K562 (cell line): Measurements from ENCODE around the gene PLK5. TPM values are rescaled to one million over a fixed set of nuclear protein-coding genes. Genes with fewer than 3 reads are reported as not detected.

Experiments
- ATF1 ChIP-seq, 2 experiments: fragments of 450-650 bp in 1 of 2; IDR thresholded peaks; 2 replicates each; pipeline ENCODE4 v1.6.1; 2016; ENCODE audit warnings: missing compliant biosample characterization in 1 of 2, missing genetic modification characterization in 1 of 2
- ESRRB ChIP-seq: fragments of 250-450 bp; sonication (Bioruptor Pico); IDR thresholded peaks from 2 replicates; pipeline ENCODE4 v1.5.0; 2020; ENCODE audit warnings: mild to moderate bottlenecking, moderate library complexity, borderline replicate concordance
- FOSL1 ChIP-seq: fragments of 200-800 bp; sonication (Bioruptor generic); conservative IDR thresholded peaks from 2 replicates; pipeline ENCODE4 v1.6.1; 2016; ENCODE audit warnings: missing genetic modification characterization, missing compliant biosample characterization
- RBM34 ChIP-seq: fragments of 200-400 bp; formaldehyde crosslinking; IDR thresholded peaks from 2 replicates; pipeline ENCODE4 v1.6.1; 2018; ENCODE audit warnings: low read length, borderline replicate concordance; ENCODE audit not compliant: insufficient read depth
- SMARCA4 ChIP-seq: fragments of 450-650 bp; IDR thresholded peaks from 2 replicates; pipeline ENCODE4 v1.6.1; 2016
- TAL1 ChIP-seq: fragments of 450-650 bp; IDR thresholded peaks from 2 replicates; pipeline ENCODE4 v1.6.1; 2016; ENCODE audit warnings: mild to moderate bottlenecking
- TCF7L2 ChIP-seq: fragments of 150-350 bp; IDR thresholded peaks from 2 replicates; pipeline ENCODE4 v1.6.1; 2016; ENCODE audit warnings: low read depth, mild to moderate bottlenecking, low read length, moderate library complexity
- TEAD1 ChIP-seq, 2 experiments: fragments of 450-650 bp in 1 of 2; sonication (generic) in 1 of 2; formaldehyde crosslinking; IDR thresholded peaks; 2 replicates each; pipeline versions ENCODE4 v1.4.0 to v1.8.0; 2020 to 2022; ENCODE audit warnings: mild to moderate bottlenecking in 2 of 2, missing genetic modification reagents in 1 of 2
- ZNF140 ChIP-seq: fragments of 250-450 bp; sonication (Bioruptor Pico); IDR thresholded peaks from 2 replicates; pipeline ENCODE4 v1.8.0; 2021; ENCODE audit warnings: moderate library complexity, mild to moderate bottlenecking, inconsistent platforms
- ZNF239 ChIP-seq: fragments of 250-450 bp; sonication (Bioruptor Pico); IDR thresholded peaks from 2 replicates; pipeline ENCODE4 v1.4.0; 2020; ENCODE audit warnings: mild to moderate bottlenecking
- ZNF324 ChIP-seq: fragments of 250-450 bp; sonication (Bioruptor Pico); IDR thresholded peaks from 2 replicates; pipeline ENCODE4 v1.4.0; 2020; ENCODE audit warnings: mild to moderate bottlenecking
- polyA plus RNA-seq, 8 experiments: library from polyadenylated mRNA; depleted of rRNA in 4 of 8; stranded (reverse) in 5 of 8; unstranded in 3 of 8; fragments of >200 nt; fragmentation: Nextera tagmentation in 2 of 8; fragmentation: Illumina TruSeq in 1 of 8; extraction: Ambion mirVana in 2 of 8; extraction: Trizol in 1 of 8; gene quantifications; 2 replicates each; pipeline versions ENCODE4 v1.2.1 to v1.2.3, GENCODE V29; 2011 to 2014; ENCODE audit warnings: inconsistent platforms in 1 of 8, missing spikeins in 1 of 8
- total RNA-seq, 7 experiments: library from RNA; depleted of rRNA in 6 of 7; stranded (reverse); fragments of >200 nt in 6 of 7; fragmentation: Illumina TruSeq in 2 of 7; extraction: Trizol in 2 of 7; gene quantifications; 2 replicates each; pipeline versions ENCODE4 v1.2.1 to v1.2.3, GENCODE V29; 2011 to 2021; ENCODE audit warnings: low replicate concordance in 1 of 7
- TF ChIP-seq, protein P1 (sequence below): fragments of 250-450 bp; sonication (Bioruptor Pico); IDR thresholded peaks from 2 replicates; pipeline ENCODE4 v1.4.0; 2020; ENCODE audit warnings: mild to moderate bottlenecking, moderate library complexity
- TF ChIP-seq, protein P2 (sequence below): fragments of 250-450 bp; sonication (Bioruptor Pico); IDR thresholded peaks from 2 replicates; pipeline ENCODE4 v1.5.0; 2021
- TF ChIP-seq, protein P3 (sequence below): fragments of 250-450 bp; sonication (Bioruptor Pico); IDR thresholded peaks from 2 replicates; pipeline ENCODE4 v1.5.0; 2021
- TF ChIP-seq, protein P4 (sequence below): fragments of 450-650 bp; formaldehyde crosslinking; conservative IDR thresholded peaks from 2 replicates; pipeline ENCODE4 v1.4.0; 2022; ENCODE audit warnings: mild to moderate bottlenecking, missing genetic modification characterization
- TF ChIP-seq, protein P5 (sequence below): fragments of 250-450 bp; sonication (Bioruptor Pico); IDR thresholded peaks from 2 replicates; pipeline ENCODE4 v1.4.0; 2020; ENCODE audit warnings: mild to moderate bottlenecking, moderate library complexity
- TF ChIP-seq, protein P6 (sequence below): fragments of 250-450 bp; sonication (Bioruptor Pico); IDR thresholded peaks from 2 replicates; pipeline ENCODE4 v1.4.0; 2020; ENCODE audit warnings: borderline replicate concordance

Gene PLK5
- total and polyA plus RNA-seq, 9 of the 15 experiments (the other 6 are each of a cell fraction or from before 2014, with no cell fraction given): 0.04 to 0.23 (median 0.11) TPM; not detected in 5

DNA sequence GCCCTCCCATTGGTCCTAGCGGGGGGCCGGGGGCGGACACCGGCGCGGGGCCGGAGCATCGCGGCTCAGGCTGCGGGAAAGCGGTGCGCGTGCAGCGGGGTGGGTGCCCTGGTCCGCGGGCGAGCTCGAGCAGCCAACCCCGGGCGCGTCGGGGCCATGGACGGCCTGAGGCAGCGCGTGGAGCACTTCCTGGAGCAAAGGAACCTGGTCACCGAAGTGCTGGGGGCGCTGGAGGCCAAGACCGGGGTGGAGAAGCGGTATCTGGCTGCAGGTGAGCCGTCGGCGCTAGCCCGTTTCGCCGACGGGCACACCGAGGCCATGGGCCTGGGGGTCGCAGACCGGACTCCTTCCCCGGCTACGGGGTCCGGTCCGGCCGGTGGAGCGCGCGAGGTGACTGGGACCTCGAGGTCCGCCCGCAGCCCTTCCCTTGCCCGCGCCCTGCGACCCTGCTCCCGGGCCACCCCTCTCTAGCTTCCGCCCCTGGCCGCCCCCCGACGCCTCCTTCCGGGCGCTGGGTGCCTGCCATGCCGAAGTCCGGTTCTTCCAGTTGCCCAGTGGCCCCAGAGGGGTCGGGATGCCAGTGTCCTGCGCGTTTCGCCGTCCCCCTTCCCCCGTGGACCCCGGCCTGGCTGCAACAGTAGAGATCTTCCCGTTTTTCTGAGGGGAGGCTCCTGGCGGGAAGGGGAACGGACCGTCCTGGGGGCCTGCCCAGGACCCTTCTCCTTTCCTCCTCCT lies 32.6 kb upstream of the PLK5 start, which contains the start of gene REEP6 (continued):
- TF ChIP-seq, protein P1, sequence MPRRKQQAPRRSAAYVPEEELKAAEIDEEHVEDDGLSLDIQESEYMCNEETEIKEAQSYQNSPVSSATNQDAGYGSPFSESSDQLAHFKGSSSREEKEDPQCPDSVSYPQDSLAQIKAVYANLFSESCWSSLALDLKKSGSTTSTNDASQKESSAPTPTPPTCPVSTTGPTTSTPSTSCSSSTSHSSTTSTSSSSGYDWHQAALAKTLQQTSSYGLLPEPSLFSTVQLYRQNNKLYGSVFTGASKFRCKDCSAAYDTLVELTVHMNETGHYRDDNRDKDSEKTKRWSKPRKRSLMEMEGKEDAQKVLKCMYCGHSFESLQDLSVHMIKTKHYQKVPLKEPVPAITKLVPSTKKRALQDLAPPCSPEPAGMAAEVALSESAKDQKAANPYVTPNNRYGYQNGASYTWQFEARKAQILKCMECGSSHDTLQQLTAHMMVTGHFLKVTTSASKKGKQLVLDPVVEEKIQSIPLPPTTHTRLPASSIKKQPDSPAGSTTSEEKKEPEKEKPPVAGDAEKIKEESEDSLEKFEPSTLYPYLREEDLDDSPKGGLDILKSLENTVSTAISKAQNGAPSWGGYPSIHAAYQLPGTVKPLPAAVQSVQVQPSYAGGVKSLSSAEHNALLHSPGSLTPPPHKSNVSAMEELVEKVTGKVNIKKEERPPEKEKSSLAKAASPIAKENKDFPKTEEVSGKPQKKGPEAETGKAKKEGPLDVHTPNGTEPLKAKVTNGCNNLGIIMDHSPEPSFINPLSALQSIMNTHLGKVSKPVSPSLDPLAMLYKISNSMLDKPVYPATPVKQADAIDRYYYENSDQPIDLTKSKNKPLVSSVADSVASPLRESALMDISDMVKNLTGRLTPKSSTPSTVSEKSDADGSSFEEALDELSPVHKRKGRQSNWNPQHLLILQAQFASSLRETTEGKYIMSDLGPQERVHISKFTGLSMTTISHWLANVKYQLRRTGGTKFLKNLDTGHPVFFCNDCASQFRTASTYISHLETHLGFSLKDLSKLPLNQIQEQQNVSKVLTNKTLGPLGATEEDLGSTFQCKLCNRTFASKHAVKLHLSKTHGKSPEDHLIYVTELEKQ (CRISPR knock-in tag): no peak
- TF ChIP-seq ZNF140 (CRISPR knock-in tag) (no peak), SMARCA4 (no peak), TAL1 (no peak), RBM34 (no peak), TCF7L2 (no peak), TEAD1 (CRISPR knock-in tag; IDR thresholded peaks at IDR 0.05) (no peak), FOSL1 (tag) (no peak), ZNF239 (CRISPR knock-in tag) (no peak), ATF1 (CRISPR knock-in tag; IDR thresholded peaks at IDR 0.05) (no peak), ATF1 (tag; IDR thresholded peaks at IDR 0.05) (peak; percentile 5; the same call in 1 of the 2 replicates), ESRRB (CRISPR knock-in tag) (no peak), ZNF324 (CRISPR knock-in tag) (no peak)
- TF ChIP-seq, protein P2, sequence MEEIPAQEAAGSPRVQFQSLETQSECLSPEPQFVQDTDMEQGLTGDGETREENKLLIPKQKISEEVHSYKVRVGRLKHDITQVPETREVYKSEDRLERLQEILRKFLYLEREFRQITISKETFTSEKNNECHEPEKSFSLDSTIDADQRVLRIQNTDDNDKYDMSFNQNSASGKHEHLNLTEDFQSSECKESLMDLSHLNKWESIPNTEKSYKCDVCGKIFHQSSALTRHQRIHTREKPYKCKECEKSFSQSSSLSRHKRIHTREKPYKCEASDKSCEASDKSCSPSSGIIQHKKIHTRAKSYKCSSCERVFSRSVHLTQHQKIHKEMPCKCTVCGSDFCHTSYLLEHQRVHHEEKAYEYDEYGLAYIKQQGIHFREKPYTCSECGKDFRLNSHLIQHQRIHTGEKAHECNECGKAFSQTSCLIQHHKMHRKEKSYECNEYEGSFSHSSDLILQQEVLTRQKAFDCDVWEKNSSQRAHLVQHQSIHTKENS (CRISPR knock-in tag): no peak
- TF ChIP-seq, protein P3, sequence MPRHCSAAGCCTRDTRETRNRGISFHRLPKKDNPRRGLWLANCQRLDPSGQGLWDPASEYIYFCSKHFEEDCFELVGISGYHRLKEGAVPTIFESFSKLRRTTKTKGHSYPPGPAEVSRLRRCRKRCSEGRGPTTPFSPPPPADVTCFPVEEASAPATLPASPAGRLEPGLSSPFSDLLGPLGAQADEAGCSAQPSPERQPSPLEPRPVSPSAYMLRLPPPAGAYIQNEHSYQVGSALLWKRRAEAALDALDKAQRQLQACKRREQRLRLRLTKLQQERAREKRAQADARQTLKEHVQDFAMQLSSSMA (CRISPR knock-in tag): no peak
- TF ChIP-seq, protein P4, sequence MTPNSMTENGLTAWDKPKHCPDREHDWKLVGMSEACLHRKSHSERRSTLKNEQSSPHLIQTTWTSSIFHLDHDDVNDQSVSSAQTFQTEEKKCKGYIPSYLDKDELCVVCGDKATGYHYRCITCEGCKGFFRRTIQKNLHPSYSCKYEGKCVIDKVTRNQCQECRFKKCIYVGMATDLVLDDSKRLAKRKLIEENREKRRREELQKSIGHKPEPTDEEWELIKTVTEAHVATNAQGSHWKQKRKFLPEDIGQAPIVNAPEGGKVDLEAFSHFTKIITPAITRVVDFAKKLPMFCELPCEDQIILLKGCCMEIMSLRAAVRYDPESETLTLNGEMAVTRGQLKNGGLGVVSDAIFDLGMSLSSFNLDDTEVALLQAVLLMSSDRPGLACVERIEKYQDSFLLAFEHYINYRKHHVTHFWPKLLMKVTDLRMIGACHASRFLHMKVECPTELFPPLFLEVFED: no peak
- TF ChIP-seq, protein P5, sequence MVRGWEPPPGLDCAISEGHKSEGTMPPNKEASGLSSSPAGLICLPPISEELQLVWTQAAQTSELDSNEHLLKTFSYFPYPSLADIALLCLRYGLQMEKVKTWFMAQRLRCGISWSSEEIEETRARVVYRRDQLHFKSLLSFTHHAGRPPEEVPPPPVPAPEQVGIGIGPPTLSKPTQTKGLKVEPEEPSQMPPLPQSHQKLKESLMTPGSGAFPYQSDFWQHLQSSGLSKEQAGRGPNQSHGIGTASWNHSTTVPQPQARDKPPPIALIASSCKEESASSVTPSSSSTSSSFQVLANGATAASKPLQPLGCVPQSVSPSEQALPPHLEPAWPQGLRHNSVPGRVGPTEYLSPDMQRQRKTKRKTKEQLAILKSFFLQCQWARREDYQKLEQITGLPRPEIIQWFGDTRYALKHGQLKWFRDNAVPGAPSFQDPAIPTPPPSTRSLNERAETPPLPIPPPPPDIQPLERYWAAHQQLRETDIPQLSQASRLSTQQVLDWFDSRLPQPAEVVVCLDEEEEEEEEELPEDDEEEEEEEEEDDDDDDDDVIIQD: no peak
- TF ChIP-seq, protein P6, sequence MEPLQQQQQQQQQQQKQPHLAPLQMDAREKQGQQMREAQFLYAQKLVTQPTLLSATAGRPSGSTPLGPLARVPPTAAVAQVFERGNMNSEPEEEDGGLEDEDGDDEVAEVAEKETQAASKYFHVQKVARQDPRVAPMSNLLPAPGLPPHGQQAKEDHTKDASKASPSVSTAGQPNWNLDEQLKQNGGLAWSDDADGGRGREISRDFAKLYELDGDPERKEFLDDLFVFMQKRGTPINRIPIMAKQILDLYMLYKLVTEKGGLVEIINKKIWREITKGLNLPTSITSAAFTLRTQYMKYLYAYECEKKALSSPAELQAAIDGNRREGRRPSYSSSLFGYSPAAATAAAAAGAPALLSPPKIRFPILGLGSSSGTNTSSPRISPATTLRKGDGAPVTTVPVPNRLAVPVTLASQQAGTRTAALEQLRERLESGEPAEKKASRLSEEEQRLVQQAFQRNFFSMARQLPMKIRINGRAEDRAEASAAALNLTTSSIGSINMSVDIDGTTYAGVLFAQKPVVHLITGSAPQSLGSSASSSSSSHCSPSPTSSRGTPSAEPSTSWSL: no peak
